Motor neuron (in vitro differentiated cells): Measurements from ENCODE around the gene KIRREL3. TPM values are rescaled to one million over a fixed set of nuclear protein-coding genes. Genes with fewer than 3 reads are reported as not detected.

Experiments
- ATAC-seq, 8 experiments: fragments of 200-7000 bp; cut with Tn5 transposase; replicated peaks in 6 of 8; 2 replicates each; pipeline ENCODE4 v1.8.0; 2021; ENCODE audit warnings: mild to moderate bottlenecking in 8 of 8, moderate library complexity in 8 of 8
- H3K27ac ChIP-seq, 2 donors: fragments of 250-450 bp; sonication (Bioruptor Pico); 2 replicates each; pipeline ENCODE4 v1.9.0; 2021; ENCODE audit warnings: antibody characterized with exemption in 2 of 2, mild to moderate bottlenecking in 2 of 2, moderate library complexity in 1 of 2
- H3K4me1 ChIP-seq, 2 donors: fragments of 250-450 bp; sonication (Bioruptor Pico); replicated peaks in 1 of 2; 2 replicates each; pipeline ENCODE4 v1.6.1; 2021; ENCODE audit warnings: antibody characterized with exemption in 2 of 2, mild to moderate bottlenecking in 2 of 2, moderate library complexity in 1 of 2
- H3K4me3 ChIP-seq, 5 donors: fragments of 250-450 bp; sonication (Bioruptor Pico); 2 replicates each; pipeline ENCODE4 v1.9.0; 2021; ENCODE audit warnings: antibody characterized with exemption in 5 of 5, mild to moderate bottlenecking in 5 of 5, moderate library complexity in 4 of 5
- WGBS, 10 experiments: fragments of 450-650 bp; shearing (Covaris generic); methylation state at CpG; one replicate each; pipeline ENCODE4 v1.0.0; 2022; 5-methylcytosine and 5-hydroxymethylcytosine counted together
- in situ Hi-C, 9 experiments: fragments of 400-800 bp; cut with MboI; loops; one replicate each; pipeline ENCODE4 v1.15.0; 2021; ENCODE audit warnings: low sequenced_read_pairs in 9 of 9, low pct_unique_long_range_greater_than_20kb in 2 of 9; ENCODE audit not compliant: unreplicated experiment in 9 of 9
- total RNA-seq, 8 experiments: library from RNA; unstranded; fragments of 300-600 nt; gene quantifications; 2 replicates each; pipeline versions ENCODE4 v1.2.3 to v1.2.4, GENCODE V29; 2022

Gene KIRREL3
- total RNA-seq, 8 experiments from 2014 or later, result 3.2 to 53.1 (median 4.8) TPM

DNA sequence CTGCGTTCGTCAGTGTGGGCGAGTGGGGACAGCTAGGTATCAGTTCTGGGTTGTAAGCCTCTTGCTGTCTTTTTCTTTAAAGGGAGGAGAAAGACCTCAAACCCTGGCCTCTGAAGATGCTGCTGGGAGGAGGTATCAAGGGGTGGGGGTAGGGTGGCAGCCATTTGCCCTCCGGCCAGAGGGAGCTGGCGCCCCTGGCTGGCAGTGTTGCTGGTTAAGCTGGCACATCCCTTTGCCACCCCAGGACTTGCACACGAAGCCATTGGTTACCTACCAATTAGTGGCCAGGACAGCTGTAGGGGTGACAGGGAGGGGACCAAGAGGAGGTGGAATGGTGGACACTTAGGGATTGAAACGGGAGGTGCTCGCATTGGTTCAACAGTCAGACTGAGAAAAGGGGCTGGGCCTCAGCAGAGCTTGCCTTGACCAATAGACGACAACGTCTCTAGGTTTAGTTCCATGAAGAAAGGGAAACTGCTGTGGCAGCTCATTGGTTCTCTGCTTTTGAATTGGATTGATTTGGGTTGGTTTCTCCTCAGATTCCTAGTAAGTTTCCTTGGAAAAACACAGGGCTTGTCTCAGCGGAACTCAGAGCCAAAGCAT, 567.2 kb downstream of the KIRREL3 start:
- H3K4me1 ChIP-seq, result peaks cover 4 to 8% of the 10 kb centered on the region in 2 donors
- in situ Hi-C loops, result loop anchor here in 2 of 9 experiments (25.0 kb wide), 2 partner anchors 554 to 904 kb away; no protein-coding TSS in a partner anchor
- 46 to 100% (median 85%) methylated on average over 1 to 7 of the region's 11 CpGs; no CpG with 5 or more reads in 3 of the 10 experiments for WGBS, 10 experiments
- no peak overlapping the region for H3K4me3 ChIP-seq
- no peak for ATAC-seq
- H3K27ac ChIP-seq, result no peak overlapping the region

DNA sequence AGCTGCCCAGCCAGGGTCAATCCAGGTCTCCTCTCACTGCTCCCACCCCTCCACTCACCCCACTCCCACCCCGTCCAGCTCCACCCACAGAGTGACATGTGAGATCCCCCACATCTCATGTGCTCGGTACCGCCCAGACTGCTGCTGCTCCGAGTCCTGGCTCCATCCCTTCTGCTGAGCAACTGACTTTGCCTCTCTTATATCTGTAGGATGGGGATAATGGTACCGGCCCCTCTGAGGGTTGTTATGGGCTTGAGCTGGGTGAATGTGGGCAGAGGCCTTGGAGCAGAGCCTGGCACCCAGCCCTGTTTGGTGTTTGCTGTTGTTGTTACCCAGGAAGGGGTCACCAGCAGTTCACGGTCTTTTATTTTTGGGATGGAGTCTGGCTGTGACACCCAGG, 568.0 kb downstream of the KIRREL3 start:
- ATAC-seq, result no peak
- H3K4me3 ChIP-seq, result no peak overlapping the region
- H3K27ac ChIP-seq, result no peak overlapping the region
- in situ Hi-C loops, result loop anchor here in 2 of 9 experiments (25.0 kb wide), 2 partner anchors 555 to 905 kb away; no protein-coding TSS in a partner anchor
- 93 to 100% (median 94%) methylated on average over 1 to 3 of the region's 6 CpGs; no CpG with 5 or more reads in 7 of the 10 experiments for WGBS, 10 experiments
- peaks cover 4 to 8% of the 10 kb centered on the region in 2 donors for H3K4me1 ChIP-seq

DNA sequence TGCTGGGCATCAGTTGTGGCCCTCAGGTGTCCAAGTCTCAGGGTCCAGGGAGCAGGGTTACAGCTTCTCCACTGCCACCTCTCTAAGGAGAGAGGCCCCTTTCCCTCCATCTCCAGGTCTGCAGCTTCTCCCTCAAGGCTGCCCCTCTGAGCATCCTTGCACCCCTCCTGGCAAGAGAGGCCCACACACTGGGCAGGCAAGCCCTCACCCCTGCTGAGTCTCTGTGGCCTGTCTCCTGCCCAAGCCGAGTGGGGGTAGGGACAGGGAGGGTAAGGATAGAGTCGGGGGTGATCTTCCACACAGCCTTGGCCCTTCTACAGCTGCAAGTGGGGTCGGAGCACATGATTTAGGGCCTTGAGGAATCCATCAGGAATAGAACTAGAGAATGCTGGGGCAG, 568.5 kb downstream of the KIRREL3 start:
- peak in 2 of 8 experiments; percentile 7 to 32 for ATAC-seq
- 60% methylated on average over 1 of the region's 3 CpGs; no CpG with 5 or more reads in 9 of the 10 experiments for WGBS, 10 experiments

GRCh38 chr11:126431401-126432064, 569.0 kb downstream of the KIRREL3 start:
- in situ Hi-C loops, result loop anchor here in 2 of 9 experiments (25.0 kb wide), 2 partner anchors 556 to 906 kb away; no protein-coding TSS in a partner anchor
- Histone ChIP-seq H3K27ac (no peak overlapping the region), H3K4me3 (no peak overlapping the region), H3K4me1 (peaks cover 4 to 8% of the 10 kb centered on the region in 2 donors)
- WGBS, 10 experiments, result 12 to 93% (median 73%) methylated on average over 1 to 6 of the region's 23 CpGs; no CpG with 5 or more reads in 6 of the 10 experiments
- ATAC-seq, result peak; percentile 49 to 86 (median 78)

More for the DNA sequence above, 568.5 kb downstream of the KIRREL3 start:
- no peak overlapping the region for H3K27ac ChIP-seq
- H3K4me1 ChIP-seq, result peaks cover 4 to 8% of the 10 kb centered on the region in 2 donors
- H3K4me3 ChIP-seq, result no peak overlapping the region
- in situ Hi-C loops, result loop anchor here in 2 of 9 experiments (25.0 kb wide), 2 partner anchors 555 to 905 kb away; no protein-coding TSS in a partner anchor

GRCh38 chr11:126430581-126431335, 569.8 kb downstream of the KIRREL3 start:
- in situ Hi-C loops, result loop anchor here in 2 of 9 experiments (25.0 kb wide), 2 partner anchors 557 to 907 kb away; no protein-coding TSS in a partner anchor
- WGBS, 10 experiments, result 25 to 100% (median 89%) methylated on average over 1 to 6 of the region's 10 CpGs; no CpG with 5 or more reads in 2 of the 10 experiments
- no peak overlapping the region for H3K27ac ChIP-seq
- peaks cover 4 to 8% of the 10 kb centered on the region in 2 donors for H3K4me1 ChIP-seq
- ATAC-seq, result no peak
- no peak overlapping the region for H3K4me3 ChIP-seq

- 16 to 100% (median 72%) methylated on average over 1 to 9 of the region's 14 CpGs; no CpG with 5 or more reads in 1 of the 10 experiments for WGBS, 10 experiments
- in situ Hi-C loops, result loop anchor here in 2 of 9 experiments (25.0 kb wide), 2 partner anchors 560 to 910 kb away; no protein-coding TSS in a partner anchor
- no peak overlapping the region for H3K4me3 ChIP-seq
- no peak overlapping the region for H3K27ac ChIP-seq
- H3K4me1 ChIP-seq, result no peaks in the 10 kb centered on the region
- peak in 1 of 8 experiments; percentile 6 for ATAC-seq
Observed at GRCh38 chr11:126426820-126427749, 573.5 kb downstream of the KIRREL3 start.

DNA sequence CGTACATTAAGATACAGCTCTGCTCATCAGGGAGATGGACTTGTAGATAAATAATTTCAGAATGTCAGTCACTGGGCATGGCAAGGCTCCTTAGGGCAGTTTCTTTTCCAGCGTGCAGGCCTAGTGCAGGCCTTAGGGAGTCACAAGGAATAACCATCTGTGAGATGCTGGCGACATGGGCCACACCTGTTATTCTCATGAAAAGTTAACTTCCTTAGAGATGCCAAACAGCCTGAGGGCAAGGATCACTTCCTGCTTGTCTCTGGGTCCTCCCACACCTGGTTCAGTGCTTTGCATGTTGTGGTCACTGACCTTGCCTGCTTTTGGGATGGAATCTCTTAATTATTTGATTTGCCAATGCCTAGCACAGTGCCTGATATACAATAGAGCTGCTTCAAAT, 574.5 kb downstream of the KIRREL3 start:
- ATAC-seq, result peak in 3 of 8 experiments; percentile 14 to 56 (median 52)
- no peak overlapping the region for H3K4me3 ChIP-seq
- in situ Hi-C loops, result loop anchor here in 2 of 9 experiments (25.0 kb wide), 2 partner anchors 561 to 911 kb away; no protein-coding TSS in a partner anchor
- H3K4me1 ChIP-seq, result no peaks in the 10 kb centered on the region
- H3K27ac ChIP-seq, result no peak overlapping the region
- WGBS, 10 experiments, result 86 to 100% methylated on average over 1 to 2 of the region's 3 CpGs; no CpG with 5 or more reads in 8 of the 10 experiments

DNA sequence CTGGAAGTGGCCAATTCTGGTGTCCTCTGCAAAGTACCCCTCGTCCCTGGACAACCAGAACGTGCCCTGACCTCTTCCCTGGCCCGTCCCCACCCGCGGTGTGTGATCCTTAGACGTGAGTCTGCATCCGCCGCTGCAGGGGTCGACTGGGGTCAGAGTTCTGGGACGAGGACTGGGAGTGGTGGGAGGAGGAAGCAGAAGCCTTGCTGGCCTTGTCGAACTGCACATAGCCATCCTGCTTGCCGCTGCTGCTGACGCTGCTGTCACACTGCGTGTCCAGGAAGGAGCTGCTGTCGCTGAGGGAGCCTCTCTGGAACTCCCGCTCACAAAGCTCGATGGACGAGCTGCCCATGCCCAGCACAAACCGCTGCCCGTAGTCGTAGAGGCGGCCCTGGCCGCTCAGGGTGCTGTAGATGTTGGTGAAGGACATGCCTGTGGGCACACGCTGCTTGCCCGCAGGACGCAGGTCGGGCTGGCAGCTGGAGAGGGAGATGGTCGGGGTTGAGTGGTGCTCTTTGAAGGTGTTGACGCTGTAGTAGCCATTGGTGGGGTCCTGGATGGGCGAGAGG, 576.0 kb downstream of the KIRREL3 start:
- no peak for ATAC-seq
- WGBS, 10 experiments, result 86 to 100% (median 90%) methylated on average over 1 to 15 of the region's 30 CpGs; no CpG with 5 or more reads in 4 of the 10 experiments
- Histone ChIP-seq H3K4me1 (no peaks in the 10 kb centered on the region), H3K27ac (no peak overlapping the region), H3K4me3 (no peak overlapping the region)
- in situ Hi-C loops, result loop anchor here in 3 of 9 experiments (25.0 kb wide), 3 partner anchors 112 to 913 kb away; partner anchors contain the start of gene DCPS (in 1 of the 3)

- ATAC-seq, result no peak
- no peak overlapping the region for H3K4me3 ChIP-seq
- no peak overlapping the region for H3K27ac ChIP-seq
- in situ Hi-C loops, result loop anchor here in 1 of 9 experiments (25.0 kb wide), 1 partner anchor 111 kb away; the partner anchor contains the start of gene DCPS
- WGBS, 10 experiments, result 85 to 100% methylated on average over 1 to 4 of the region's 11 CpGs; no CpG with 5 or more reads in 8 of the 10 experiments
- H3K4me1 ChIP-seq, result no peaks in the 10 kb centered on the region
Observed at GRCh38 chr11:126423743-126424142, 576.8 kb downstream of the KIRREL3 start.

DNA sequence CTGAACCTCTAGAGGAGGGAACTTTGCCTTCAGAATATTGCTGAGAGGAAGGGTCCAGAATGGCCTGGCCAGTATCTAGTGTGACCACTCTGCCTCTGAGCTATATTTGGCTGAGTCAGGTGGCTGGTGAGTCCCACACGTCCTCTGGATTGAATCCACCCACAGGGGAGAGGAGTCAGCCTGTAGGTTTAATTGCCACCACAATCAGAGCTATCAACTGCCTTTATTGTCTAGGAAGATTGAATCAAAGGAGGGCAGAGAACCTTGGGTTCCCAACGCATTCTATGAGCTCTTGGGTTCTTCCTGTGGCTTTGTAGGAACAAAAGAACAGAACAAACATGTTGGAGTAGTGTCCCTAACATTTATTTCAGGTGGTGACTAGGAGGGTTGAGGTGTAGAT, 577.4 kb downstream of the KIRREL3 start:
- Histone ChIP-seq H3K27ac (no peak overlapping the region), H3K4me3 (no peak overlapping the region), H3K4me1 (no peaks in the 10 kb centered on the region)
- in situ Hi-C loops, result loop anchor here in 1 of 9 experiments (25.0 kb wide), 1 partner anchor 111 kb away; the partner anchor contains the start of gene DCPS
- no peak for ATAC-seq
- WGBS, 10 experiments, result 17 to 100% (median 41%) methylated on average over 1 to 2 of the region's 2 CpGs; no CpG with 5 or more reads in 5 of the 10 experiments

DNA sequence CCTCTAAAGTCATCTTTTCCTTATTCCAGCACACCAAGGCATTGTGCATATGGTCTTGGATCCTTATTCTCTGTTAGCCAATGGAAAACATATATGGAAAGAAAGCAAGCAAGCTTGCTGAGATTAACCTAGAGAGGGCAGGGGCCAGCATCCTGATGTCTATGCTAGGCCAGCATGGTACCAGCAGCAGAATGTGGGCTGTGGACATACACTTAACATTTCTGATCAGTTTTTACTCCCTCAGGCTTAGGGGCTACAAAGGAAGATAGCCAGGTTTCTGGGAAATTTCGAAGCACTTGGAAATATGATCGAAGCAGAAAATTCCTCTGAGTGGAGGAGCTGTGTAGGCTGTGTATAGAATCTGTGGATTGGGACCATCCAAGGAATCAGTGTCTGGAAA, 578.1 kb downstream of the KIRREL3 start:
- WGBS, 10 experiments, result 60 to 100% (median 87%) methylated on average over 1 to 2 of the region's 2 CpGs; no CpG with 5 or more reads in 4 of the 10 experiments
- in situ Hi-C loops, result loop anchor here in 1 of 9 experiments (25.0 kb wide), 1 partner anchor 110 kb away; the partner anchor contains the start of gene DCPS
- Histone ChIP-seq H3K4me3 (no peak overlapping the region), H3K4me1 (no peaks in the 10 kb centered on the region), H3K27ac (no peak overlapping the region)
- no peak for ATAC-seq
